Measurements from ENCODE around the gene ZMAT3.
"Not testable (repeated sequence)": the region's sequence is repeated elsewhere in the genome, so short reads cannot be mapped to it uniquely, and the experiment has no call there.

The ZMAT3 gene

GRCh38 chr3:179046497-179047353 lies 24.9 kb downstream of the ZMAT3 start:
- no peak overlapping the region for H3K4me3 ChIP-seq (ENCODE audit: low read length)
- peak; percentile 2 for TF ChIP-seq CTCF (conservative IDR thresholded peaks at IDR 0.05; ENCODE audit: low read depth, low read length)
- no peak for DNase-seq (ENCODE audit: low read depth)

- no peak for DNase-seq (ENCODE audit: low read depth)
- no peak overlapping the region for H3K4me3 ChIP-seq (ENCODE audit: low read length)
- TF ChIP-seq CTCF (conservative IDR thresholded peaks at IDR 0.05; ENCODE audit: low read depth, low read length) = no peak
These were observed 25.7 kb downstream of the ZMAT3 start for GRCh38 chr3:179045719-179046402.

- H3K4me3 ChIP-seq (ENCODE audit: low read length); DNase-seq (ENCODE audit: low read depth): not testable (repeated sequence)
These were observed 32.7 kb downstream of the ZMAT3 start for GRCh38 chr3:179038899-179039251.

GRCh38 chr3:179038216-179038898 lies 33.3 kb downstream of the ZMAT3 start:
- DNase-seq (ENCODE audit: low read depth) = no peak
- H3K4me3 ChIP-seq (ENCODE audit: low read length) = no peak overlapping the region
- no peak for TF ChIP-seq CTCF (conservative IDR thresholded peaks at IDR 0.05; ENCODE audit: low read depth, low read length)

GRCh38 chr3:179037351-179037750 lies 34.3 kb downstream of the ZMAT3 start:
- no peak for DNase-seq (ENCODE audit: low read depth)
- no peak for TF ChIP-seq CTCF (conservative IDR thresholded peaks at IDR 0.05; ENCODE audit: low read depth, low read length)
- no peak overlapping the region for H3K4me3 ChIP-seq (ENCODE audit: low read length)

GRCh38 chr3:179036626-179037300 lies 34.8 kb downstream of the ZMAT3 start:
- no peak for TF ChIP-seq CTCF (conservative IDR thresholded peaks at IDR 0.05; ENCODE audit: low read depth, low read length)
- DNase-seq (ENCODE audit: low read depth) = no peak
- H3K4me3 ChIP-seq (ENCODE audit: low read length) = no peak overlapping the region

GRCh38 chr3:179036226-179036625 lies 35.4 kb downstream of the ZMAT3 start:
- TF ChIP-seq CTCF (conservative IDR thresholded peaks at IDR 0.05; ENCODE audit: low read depth, low read length) = no peak
- no peak for DNase-seq (ENCODE audit: low read depth)

More at GRCh38 chr3:179036226-179036625, 35.4 kb downstream of the ZMAT3 start:
- no peak overlapping the region for H3K4me3 ChIP-seq (ENCODE audit: low read length)

All from retinal pigment epithelial cell (primary cell).